GM23248 (cell line): ENCODE measurements around the gene AIMP1.

Experiments used
- EZH2 ChIP-seq: fragments of 200-600 bp; sonication (generic); IDR thresholded peaks from 2 replicates; pipeline ENCODE4 v1.6.1; 2018; ENCODE audit warnings: antibody characterized with exemption, mild to moderate bottlenecking; ENCODE audit not compliant: insufficient read depth, poor library complexity, severe bottlenecking
- EZH2phosphoT487 ChIP-seq: fragments of 200-600 bp; sonication (generic); IDR thresholded peaks from 2 replicates; pipeline ENCODE4 v1.6.1; 2018; ENCODE audit warnings: antibody characterized with exemption, moderate library complexity, mild to moderate bottlenecking, low read depth; ENCODE audit not compliant: insufficient read depth

- TF ChIP-seq EZH2 (no peak), EZH2phosphoT487 (no peak)
Measured at GRCh38 chr4:106364282-106364681, 47.9 kb downstream of the AIMP1 start.
